DOHH2 (cell line): ENCODE data around the gene SRC.

Source experiments
- H3F3A ChIP-seq: fragments of 200-600 bp; sonication (generic), shearing (Covaris generic); 2 replicates; pipeline ENCODE4 v1.6.0; 2016; ENCODE audit warnings: antibody characterized with exemption, mild to moderate bottlenecking; ENCODE audit not compliant: control insufficient read depth, insufficient read depth
- H3K27ac ChIP-seq: fragments of 200-600 bp; sonication (generic); 2 replicates; pipeline ENCODE4 v1.5.1; 2014; ENCODE audit warnings: low read depth, mild to moderate bottlenecking, low read length, moderate library complexity
- H3K27me3 ChIP-seq: fragments of 200-600 bp; sonication (generic); 2 replicates; pipeline ENCODE4 v1.6.1; 2014; ENCODE audit warnings: mild to moderate bottlenecking, low read length, mixed read lengths; ENCODE audit not compliant: control insufficient read depth
- H3K36me3 ChIP-seq: fragments of 200-600 bp; sonication (generic); 2 replicates; pipeline ENCODE4 v1.6.1; 2014; ENCODE audit warnings: mild to moderate bottlenecking, low read length, moderate library complexity, mixed read lengths; ENCODE audit not compliant: control insufficient read depth
- H3K4me1 ChIP-seq: fragments of 200-600 bp; sonication (generic); 2 replicates; pipeline ENCODE4 v1.6.1; 2014; ENCODE audit warnings: mild to moderate bottlenecking, low read length, mixed read lengths; ENCODE audit not compliant: control insufficient read depth
- H3K4me2 ChIP-seq: fragments of 200-600 bp; sonication (generic); 2 replicates; pipeline ENCODE4 v1.6.0; 2014; ENCODE audit warnings: mild to moderate bottlenecking, low read length, moderate library complexity
- H3K4me3 ChIP-seq: fragments of 200-600 bp; sonication (generic); 2 replicates; pipeline ENCODE4 v1.5.1; 2014; ENCODE audit warnings: mild to moderate bottlenecking, low read length, mixed read lengths
- H3K79me2 ChIP-seq: fragments of 200-600 bp; sonication (generic); 2 replicates; pipeline ENCODE4 v1.6.1; 2014; ENCODE audit warnings: mild to moderate bottlenecking, low read length, mixed read lengths; ENCODE audit not compliant: control insufficient read depth
- H3K9me2 ChIP-seq: fragments of 200-600 bp; sonication (generic); replicated peaks from 2 replicates; pipeline ENCODE4 v1.6.1; 2014; ENCODE audit warnings: mild to moderate bottlenecking, low read length, mixed read lengths; ENCODE audit not compliant: control insufficient read depth
- H3K9me3 ChIP-seq: fragments of 200-600 bp; sonication (generic); 2 replicates; pipeline ENCODE4 v1.6.1; 2014; ENCODE audit warnings: antibody characterized with exemption, low read length, mixed read lengths; ENCODE audit not compliant: control insufficient read depth, insufficient read depth
- H4K20me1 ChIP-seq: fragments of 200-600 bp; sonication (generic); 2 replicates; pipeline ENCODE4 v1.6.0; 2014; ENCODE audit warnings: low read depth, mild to moderate bottlenecking, antibody characterized with exemption, low read length, moderate library complexity; ENCODE audit not compliant: control insufficient read depth, insufficient read depth
- EZH2phosphoT487 ChIP-seq: fragments of 200-600 bp; sonication (generic); IDR thresholded peaks from 2 replicates; pipeline ENCODE4 v1.6.1; 2017; ENCODE audit warnings: borderline replicate concordance, mild to moderate bottlenecking, antibody characterized with exemption, low read length, moderate library complexity, mixed read lengths
- TF ChIP-seq, protein P1 (sequence below): fragments of 200-600 bp; sonication (generic); IDR thresholded peaks from one replicate; pipeline ENCODE4 v1.5.1; 2014; ENCODE audit warnings: antibody characterized with exemption, mild to moderate bottlenecking, low read depth, low read length; ENCODE audit not compliant: poor library complexity, severe bottlenecking

Gene SRC

DNA sequence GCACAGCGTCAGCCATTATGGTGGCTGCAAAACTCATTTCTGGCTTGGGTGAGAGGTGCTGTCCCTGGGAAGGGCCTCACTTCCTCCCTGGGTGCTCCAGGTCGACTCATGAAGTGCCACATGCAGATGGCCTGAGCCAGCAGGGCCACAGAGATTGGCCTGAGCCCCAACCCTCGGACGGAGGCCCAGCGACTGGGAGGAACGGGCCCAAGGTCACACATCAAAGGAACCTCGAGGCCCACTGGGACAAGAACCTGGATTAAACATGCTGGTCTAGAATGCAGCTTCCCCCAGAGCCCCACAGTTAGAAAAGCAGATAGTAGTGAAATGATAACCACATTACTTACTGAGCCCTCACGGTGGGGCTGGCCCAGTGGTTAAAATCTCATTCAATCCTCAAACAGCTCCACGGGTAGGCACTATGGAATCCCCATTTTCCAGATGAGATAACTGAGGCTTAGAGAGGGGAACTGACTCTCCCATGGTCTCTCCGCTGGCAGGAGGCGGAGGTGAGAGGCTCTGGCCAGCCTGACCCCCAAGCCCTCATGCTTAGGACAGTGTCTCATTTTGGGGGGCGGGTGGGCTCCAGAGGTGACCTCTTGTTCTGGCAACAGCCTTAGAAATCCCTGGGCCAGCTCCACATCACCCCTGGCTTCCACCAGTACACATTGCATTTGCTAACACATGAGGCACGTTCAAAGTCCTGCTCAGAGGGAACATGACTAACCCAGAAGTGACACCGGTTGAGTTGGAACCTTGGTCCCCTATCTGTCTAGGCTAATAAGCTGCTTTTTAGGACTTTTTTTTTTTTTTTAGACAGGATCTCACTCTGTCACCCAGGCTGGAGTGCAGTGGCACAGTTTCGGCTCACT, 53.0 kb downstream of the SRC start:
- H4K20me1 ChIP-seq: no peaks in the 10 kb centered on the region
- no peak overlapping the region for H3K27ac ChIP-seq
- H3K36me3 ChIP-seq: no peaks in the 10 kb centered on the region
- H3K9me3 ChIP-seq: no peaks in the 10 kb centered on the region
- no peaks in the 10 kb centered on the region for H3K79me2 ChIP-seq
- no peaks in the 10 kb centered on the region for H3K27me3 ChIP-seq
- no peaks in the 10 kb centered on the region for H3F3A ChIP-seq
- no peaks in the 10 kb centered on the region for H3K4me1 ChIP-seq
- H3K4me2 ChIP-seq: no peak overlapping the region
- no peak for TF ChIP-seq EZH2phosphoT487
- TF ChIP-seq, protein P1, sequence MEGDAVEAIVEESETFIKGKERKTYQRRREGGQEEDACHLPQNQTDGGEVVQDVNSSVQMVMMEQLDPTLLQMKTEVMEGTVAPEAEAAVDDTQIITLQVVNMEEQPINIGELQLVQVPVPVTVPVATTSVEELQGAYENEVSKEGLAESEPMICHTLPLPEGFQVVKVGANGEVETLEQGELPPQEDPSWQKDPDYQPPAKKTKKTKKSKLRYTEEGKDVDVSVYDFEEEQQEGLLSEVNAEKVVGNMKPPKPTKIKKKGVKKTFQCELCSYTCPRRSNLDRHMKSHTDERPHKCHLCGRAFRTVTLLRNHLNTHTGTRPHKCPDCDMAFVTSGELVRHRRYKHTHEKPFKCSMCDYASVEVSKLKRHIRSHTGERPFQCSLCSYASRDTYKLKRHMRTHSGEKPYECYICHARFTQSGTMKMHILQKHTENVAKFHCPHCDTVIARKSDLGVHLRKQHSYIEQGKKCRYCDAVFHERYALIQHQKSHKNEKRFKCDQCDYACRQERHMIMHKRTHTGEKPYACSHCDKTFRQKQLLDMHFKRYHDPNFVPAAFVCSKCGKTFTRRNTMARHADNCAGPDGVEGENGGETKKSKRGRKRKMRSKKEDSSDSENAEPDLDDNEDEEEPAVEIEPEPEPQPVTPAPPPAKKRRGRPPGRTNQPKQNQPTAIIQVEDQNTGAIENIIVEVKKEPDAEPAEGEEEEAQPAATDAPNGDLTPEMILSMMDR: no peak
- no peak overlapping the region for H3K4me3 ChIP-seq
- H3K9me2 ChIP-seq: no peaks in the 10 kb centered on the region

DNA sequence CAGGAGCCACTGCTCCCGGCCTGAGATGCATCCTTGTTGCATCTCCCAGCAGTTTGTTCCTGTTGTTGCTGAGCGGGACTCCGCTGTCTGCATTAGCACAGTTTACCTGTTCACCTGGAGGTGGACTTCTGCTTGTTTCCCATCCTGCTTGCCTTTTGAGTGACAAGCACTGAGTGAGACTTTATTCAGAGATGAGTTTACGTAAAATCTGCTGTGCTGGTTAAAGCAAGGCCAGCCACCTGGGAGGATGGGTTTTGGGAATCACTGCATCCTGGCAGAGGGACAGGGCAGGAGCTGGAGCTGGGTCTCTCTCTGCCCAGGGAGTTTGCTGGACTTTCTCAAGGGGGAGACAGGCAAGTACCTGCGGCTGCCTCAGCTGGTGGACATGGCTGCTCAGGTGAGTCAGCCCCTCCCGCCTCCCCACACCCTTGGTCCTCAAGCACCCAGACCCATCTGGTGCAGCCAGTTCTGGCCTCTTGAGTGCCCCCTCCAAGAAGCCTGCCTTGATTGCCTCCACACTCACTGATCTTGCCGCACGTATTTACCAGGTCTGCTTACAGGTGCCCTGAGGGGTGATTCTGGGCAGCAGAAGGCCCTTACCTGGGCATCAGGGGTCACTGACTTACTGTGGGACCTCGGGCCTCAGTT, 55.5 kb downstream of the SRC start:
- Histone ChIP-seq H3K4me3 (no peak overlapping the region), H3K79me2 (no peaks in the 10 kb centered on the region), H3K9me2 (no peaks in the 10 kb centered on the region), H4K20me1 (no peaks in the 10 kb centered on the region), H3K4me2 (no peak overlapping the region), H3K9me3 (no peaks in the 10 kb centered on the region), H3K4me1 (peaks cover 4% of the 10 kb centered on the region), H3F3A (no peaks in the 10 kb centered on the region), H3K27ac (no peak overlapping the region), H3K36me3 (no peaks in the 10 kb centered on the region), H3K27me3 (no peaks in the 10 kb centered on the region)
- no peak for TF ChIP-seq EZH2phosphoT487
- TF ChIP-seq, protein P1: no peak

DNA sequence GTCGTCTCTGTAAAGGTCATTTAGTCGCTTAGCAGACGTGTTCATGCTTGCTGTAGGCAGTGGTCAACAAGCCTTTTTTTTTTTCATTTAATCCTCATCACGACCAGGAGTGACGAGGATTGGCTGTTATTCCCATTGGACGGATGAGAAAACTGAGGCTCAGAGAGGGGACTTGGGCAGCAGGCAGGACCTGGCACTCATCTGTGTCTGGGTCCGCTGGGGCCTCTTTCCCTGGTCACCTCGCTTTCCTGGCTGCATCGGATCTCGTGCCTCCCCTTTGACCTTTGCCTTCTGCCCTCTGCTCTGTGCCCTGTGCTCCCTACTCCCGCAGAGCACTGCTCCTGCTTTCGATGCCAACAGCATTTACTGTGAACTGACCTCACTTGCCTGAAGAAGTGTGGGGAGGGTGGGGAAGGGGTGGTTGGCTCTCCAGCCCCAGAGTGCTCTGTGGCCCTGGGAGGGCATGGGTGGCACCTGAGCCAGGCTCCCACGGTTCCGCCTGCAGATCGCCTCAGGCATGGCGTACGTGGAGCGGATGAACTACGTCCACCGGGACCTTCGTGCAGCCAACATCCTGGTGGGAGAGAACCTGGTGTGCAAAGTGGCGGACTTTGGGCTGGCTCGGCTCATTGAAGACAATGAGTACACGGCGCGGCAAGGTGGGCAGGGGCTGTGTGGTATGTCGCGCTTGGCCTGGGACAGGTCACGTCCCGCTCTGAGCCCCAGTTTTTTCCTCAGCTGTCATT, 56.2 kb downstream of the SRC start:
- no peaks in the 10 kb centered on the region for H3K9me3 ChIP-seq
- no peaks in the 10 kb centered on the region for H4K20me1 ChIP-seq
- no peak overlapping the region for H3K4me2 ChIP-seq
- H3K79me2 ChIP-seq: no peaks in the 10 kb centered on the region
- H3K4me3 ChIP-seq: no peak overlapping the region
- TF ChIP-seq, protein P1: no peak
- no peaks in the 10 kb centered on the region for H3K9me2 ChIP-seq
- no peak overlapping the region for H3K27ac ChIP-seq
- H3K4me1 ChIP-seq: peaks cover 11% of the 10 kb centered on the region
- H3K27me3 ChIP-seq: no peaks in the 10 kb centered on the region
- H3F3A ChIP-seq: no peaks in the 10 kb centered on the region
- no peaks in the 10 kb centered on the region for H3K36me3 ChIP-seq
